Measurements from ENCODE around the gene NADSYN1.
"Not testable (repeated sequence)": the region's sequence is repeated elsewhere in the genome, so short reads cannot be mapped to it uniquely, and the experiment has no call there.

NADSYN1 gene

DNA sequence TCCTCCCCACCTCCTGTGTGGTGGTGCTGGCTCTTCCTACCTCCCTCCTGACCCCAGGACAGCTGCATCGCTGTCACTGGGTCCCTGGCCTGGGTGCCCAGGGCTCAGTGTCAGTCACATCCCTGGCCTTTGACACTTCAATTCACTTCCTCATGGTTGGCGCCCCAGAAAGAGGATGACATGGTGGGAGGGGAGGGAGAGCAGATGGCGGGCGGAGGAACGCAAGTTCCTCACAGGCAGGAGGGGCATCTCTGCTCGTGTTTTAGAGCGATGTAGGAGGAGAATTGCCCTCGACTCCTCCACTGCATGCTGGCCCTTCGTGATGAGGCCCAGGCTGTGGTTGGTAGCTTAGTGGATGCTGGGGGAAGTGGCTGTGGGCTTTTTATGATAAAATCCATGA lies 38.9 kb downstream of the NADSYN1 start:
- no peak for DNase-seq

DNA sequence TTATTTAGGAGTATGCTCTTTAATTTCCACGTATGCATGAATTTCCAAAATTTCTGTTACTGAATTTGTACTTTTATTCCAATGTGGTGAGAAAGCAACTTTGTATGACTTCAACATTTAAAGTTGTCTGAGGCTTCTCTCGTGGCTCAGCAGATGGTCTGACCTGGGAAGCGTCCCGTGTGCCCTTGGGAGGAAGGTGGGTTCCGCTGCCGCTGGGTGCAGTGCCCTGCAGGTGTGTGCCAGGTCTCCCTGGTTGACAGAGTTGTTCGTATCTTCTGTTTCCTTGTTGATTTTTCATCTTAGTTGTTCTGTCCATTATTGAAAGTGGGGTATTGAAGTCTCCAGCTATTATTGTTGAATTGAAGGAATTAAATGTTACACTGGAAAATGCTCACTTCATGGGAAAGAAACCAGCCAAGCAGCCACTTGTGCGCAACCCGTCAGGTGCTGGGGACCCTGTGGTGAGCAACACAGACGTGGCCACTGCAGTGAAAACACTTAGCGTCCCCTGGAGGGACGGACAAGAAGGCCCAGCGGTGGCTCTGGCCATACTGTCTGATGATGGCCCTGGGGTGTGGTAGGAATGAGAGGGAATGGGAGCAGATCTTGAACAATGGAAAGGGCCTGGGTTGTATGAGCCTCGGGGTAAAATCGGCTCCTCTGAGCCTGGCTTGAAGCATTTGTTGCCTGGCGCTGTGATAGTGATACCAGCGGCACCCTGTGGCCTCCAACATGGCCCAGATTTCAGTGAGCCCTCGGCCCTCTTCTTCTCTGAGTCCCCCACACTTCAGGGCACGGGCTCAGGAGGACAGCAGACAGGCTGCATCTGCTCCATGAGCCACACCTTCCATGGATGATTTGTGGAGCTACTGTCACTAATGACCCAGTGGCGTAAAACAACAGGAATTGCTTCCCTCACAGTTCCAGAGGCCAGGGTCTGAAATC lies 42.6 kb downstream of the NADSYN1 start:
- no peak for DNase-seq

- DNase-seq = no peak
Observed at GRCh38 chr11:71496421-71496820, 43.4 kb downstream of the NADSYN1 start.

DNA sequence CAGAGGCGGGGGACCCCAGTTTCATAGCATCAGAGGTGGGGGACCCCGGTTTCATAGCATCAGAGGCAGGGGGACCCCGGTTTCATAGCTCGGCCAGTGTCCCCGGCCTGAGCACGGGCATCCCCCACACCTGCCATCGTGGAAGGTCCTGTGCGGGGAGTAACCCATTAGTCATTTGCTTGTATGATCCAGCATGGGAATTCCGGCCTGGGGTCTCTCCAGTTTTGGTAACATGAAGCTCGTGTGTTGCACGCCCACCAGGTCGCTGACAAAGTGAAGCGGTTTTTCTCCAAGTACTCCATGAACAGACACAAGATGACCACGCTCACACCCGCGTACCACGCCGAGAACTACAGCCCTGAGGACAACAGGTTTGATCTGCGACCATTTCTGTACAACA lies 45.1 kb downstream of the NADSYN1 start:
- DNase-seq = no peak

- no peak for DNase-seq
Observed at GRCh38 chr11:71499125-71499524, 46.1 kb downstream of the NADSYN1 start.

DNA sequence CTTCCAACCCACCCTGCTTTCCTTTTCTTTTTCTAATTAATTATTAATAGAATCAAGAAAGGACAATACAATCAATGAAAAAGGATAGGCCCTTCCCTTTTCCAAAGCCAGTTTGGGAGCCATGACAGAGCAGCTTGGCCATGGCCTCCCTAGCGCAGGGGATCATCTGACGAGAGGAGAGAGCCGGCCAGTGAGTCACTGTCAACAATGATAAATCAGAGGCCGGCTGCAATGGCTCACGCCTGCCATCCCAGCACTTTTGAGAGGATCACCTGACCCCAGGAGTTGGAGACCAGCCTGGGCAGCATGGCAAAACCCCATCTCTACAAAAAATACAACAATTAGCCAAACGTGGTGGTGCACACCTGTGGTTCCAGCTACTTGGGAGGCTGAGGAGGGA lies 46.5 kb downstream of the NADSYN1 start:
- DNase-seq = no peak

DNA sequence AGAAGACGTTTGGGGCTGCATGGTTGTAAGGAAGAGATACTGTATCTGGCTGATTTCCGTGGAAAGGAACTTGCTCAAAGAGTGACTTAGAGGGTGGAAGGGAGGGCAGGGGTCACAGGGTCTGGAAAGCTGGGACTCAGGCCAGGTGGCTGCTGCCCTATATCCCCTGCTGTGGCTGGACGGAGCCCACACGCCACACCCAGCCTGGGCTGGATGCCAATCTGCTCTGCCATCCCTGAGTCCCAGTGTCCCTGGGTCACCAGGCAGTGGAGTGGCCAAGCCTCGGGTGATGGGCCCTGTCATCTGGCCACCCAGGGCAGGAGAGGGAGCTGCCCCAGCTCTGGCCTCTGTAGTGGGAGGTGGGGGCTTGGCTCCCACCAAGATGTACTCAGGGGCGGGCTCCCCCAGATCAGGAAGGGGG lies 47.6 kb downstream of the NADSYN1 start:
- DNase-seq = no peak

DNA sequence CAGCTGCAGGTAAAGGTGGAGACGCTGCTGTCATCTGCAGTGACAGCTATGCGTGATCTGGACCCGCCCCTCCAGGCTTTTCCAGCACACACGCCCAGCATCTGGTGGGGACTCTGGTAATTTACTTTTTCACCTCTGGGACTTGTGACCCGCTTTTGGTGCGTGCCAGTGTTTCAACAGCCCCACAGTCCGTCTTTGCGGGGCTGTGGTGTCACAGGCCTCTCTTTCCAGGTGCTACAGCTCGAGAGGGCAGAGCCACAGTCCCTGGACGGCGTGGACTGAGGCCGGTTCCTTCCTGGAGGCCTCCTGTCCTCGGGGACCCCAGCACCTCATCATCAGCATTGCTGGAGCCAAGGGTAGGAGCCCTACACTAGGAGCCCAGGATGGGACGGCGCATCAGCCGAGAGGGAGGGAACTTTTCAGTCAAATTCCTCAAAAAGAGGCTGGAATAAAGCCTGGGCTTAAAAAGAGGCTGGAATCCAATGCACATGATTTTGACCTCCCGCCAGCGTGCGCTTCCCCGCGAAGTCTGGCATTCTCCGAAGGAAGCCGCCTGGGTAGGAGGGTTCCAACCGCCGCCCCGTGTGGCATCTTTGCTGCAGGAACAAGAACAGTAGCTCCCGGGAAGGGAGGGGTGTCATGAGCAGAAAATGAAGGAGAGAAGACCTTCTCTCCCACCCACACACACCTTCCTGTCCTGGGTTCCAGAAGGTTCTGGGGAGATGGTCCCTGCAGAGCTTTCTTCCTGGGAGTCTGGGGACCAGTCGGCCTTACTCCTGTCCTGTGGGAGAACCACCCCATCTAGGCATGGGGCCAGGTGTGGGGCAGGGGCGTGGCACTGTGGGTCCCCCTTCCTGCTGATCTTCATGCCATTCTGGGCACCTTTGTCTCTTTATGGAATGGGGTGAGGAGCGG lies 48.3 kb downstream of the NADSYN1 start:
- DNase-seq = no peak

DNA sequence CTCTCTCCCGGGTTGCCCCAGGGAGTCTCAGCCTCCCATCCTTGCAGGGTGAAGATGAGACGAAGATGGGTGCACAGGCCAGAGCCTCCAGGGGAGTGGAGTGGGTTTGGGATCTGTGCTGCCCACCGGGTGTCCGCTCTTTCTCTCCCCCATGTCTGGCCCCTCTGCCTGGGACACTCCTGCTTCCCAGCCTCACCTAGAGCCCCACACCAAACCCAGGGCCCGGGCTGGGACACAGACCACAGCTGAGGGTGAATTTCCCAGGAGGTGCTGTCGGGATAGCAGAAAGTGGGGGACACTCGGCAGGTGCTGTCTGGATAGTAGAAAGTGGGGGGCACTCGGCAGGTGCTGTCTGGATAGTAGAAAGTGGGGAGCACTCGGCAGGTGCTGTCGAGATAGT lies 49.0 kb downstream of the NADSYN1 start:
- no peak for DNase-seq

- DNase-seq = no peak
Observed at GRCh38 chr11:71502871-71503435, 50.0 kb downstream of the NADSYN1 start.

- no peak for DNase-seq
Observed at GRCh38 chr11:71504531-71504930, 51.5 kb downstream of the NADSYN1 start.

DNA sequence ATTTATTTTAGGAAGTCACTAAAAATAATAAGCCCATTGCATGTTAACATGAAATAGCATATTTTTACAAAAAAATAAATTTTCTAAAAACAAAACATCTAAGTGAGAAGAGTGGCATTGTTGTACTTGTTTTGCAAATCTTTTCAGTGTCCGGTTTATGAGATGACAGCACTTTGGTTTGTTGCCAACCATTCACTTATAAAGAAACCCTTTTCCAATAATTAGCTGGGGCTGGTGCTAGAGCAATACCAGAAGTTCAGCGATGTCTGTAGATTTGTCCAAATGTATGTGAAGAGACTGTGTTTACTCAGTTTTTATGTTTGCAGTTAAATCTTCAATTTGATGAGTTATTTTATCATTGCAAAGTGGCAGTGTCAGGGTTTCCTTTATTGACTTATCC lies 52.0 kb downstream of the NADSYN1 start:
- no peak for DNase-seq

GRCh38 chr11:71505781-71506180 lies 52.8 kb downstream of the NADSYN1 start:
- no peak for DNase-seq

DNA sequence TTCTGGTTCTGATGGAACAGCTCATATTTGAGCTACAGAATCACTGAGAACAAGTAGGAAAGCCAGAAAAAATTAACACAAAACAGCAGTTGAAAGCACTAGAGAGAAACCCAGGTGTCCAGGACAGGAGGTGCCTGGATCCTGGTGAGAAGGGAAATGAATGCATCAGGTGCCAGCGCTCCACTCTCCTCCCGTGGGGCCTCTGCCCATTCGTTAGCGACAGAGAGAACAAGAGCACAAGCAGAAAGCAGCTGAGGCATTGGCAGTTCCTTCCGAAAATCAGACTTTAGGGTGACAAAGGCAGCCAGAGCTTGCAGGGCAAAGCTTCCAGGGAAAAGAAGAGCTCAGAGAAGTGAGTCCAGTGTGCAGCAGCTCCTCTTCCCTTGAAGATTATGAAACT lies 54.1 kb downstream of the NADSYN1 start:
- DNase-seq = no peak

DNA sequence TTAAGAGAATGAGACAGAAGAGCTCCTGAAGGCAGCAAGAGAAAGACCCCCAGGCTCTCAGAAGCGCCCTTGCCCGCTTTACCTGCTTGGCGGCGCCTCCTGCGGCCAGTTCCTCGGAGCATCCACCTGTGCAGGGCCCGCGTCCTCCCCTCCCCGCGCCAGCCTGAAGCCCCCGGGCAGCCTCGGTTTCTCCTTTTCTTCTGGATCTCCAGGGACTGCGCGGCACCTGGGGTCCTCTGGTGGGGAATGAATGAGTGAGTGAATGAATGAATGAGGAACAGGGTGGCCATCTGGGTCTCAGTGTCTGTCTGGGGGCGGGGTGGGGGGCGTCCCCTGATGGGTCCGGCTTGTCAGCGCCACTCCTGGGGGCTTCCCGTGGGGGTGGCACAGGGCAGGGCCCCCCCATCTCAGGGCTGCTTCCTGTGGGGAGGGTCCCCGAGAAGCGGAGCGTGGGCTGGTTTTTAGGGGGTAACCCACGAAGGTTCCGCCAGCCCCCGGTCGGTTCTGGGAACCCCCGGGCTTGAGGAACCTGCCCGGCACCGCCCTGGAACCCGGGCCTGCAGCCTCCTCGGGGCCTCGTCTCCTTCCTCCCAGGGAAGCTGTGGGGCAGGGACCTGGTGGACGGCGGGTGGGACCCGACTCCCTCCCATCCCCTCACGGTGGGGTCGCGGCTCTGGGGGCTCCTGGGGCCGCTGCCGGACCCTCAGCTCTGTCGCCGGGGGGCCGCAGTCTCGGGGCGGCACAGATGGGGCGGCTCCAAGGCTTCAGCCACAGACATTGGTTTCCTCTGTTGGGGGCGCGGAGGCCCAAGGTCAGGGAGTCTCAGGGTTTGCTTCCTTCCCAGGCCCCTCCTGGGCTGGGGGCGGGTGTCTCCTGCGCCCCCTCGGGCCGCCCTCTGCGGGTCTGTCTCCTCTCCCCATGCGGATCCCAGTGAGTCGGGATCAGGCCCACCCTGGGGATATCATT lies 65.8 kb downstream of the NADSYN1 start:
- DNase-seq = no peak

GRCh38 chr11:71519546-71519945 lies 66.5 kb downstream of the NADSYN1 start:
- no peak for DNase-seq

- no peak for DNase-seq
Observed at GRCh38 chr11:71525188-71525937, 72.4 kb downstream of the NADSYN1 start.

GRCh38 chr11:71525938-71526495 lies 73.0 kb downstream of the NADSYN1 start:
- DNase-seq = no peak

DNA sequence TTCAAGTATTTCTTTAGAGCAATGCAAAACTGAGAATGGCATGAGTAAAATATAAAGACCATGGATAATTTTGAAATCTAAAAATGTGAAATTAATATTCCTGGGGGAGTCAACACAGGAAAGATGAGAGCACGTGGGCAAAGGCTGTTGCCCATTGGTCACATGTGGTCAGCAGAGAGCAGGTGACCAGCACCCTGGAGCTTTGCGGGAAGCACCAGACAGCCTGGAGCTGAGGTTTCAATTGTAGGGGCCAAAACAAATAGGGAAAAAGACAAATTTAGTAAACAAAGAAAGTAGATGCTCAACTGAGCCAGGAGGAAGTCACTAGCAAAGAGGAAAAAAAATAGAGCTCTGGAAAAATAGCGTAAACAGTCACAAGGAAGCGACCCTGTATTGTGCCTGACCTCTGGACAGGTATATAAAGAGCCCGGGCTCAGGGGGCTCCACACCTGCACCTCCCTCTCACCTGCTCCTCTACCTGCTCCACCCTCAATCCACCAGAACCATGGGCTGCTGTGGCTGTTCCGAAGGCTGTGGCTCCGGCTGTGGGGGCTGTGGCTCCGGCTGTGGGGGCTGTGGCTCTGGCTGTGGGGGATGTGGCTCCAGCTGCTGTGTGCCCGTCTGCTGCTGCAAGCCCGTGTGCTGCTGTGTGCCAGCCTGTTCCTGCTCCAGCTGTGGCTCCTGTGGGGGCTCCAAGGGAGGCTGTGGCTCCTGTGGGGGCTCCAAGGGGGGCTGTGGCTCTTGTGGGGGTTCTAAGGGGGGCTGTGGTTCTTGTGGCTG lies 74.0 kb downstream of the NADSYN1 start, which contains the start of gene KRTAP5-7:
KRTAP5-7 (plus strand) TSS at position 472 of the 780 bp plus-strand sequence; CDS start at position 506, 34 bp downstream.
- not testable (repeated sequence) for DNase-seq
